ENCODE data around the gene LRSAM1. TPM values are rescaled to one million over a fixed set of nuclear protein-coding genes. Genes with fewer than 3 reads are reported as not detected.
A peak's percentile ranks its signal among the peaks of the same experiment; 100 is the strongest.

Gene LRSAM1
- total and polyA plus RNA-seq, 7 donors: 6.9 to 54.0 (median 17.9) TPM

- Histone ChIP-seq H3K9me3 (peaks cover 0 to 6% (median 4%) of the 10 kb centered on the region in 4 donors), H3K36me3 (peaks cover 9 to 60% (median 30%) of the 10 kb centered on the region in 4 donors), H3K4me1 (peaks cover 0 to 73% (median 54%) of the 10 kb centered on the region in 4 donors), H3K4me3 (no peak overlapping the region), H3K27me3 (no peaks in the 10 kb centered on the region), H3K27ac (peak overlapping the region in 2 of 4 donors; percentile 73 to 80)
- TF ChIP-seq POLR2A (IDR thresholded peaks at IDR 0.05): no peak
- no peak for TF ChIP-seq CTCF (IDR thresholded peaks at IDR 0.05)
- DNase-seq: no peak
- WGBS, 2 donors: 87 to 92% methylated on average over 30 of the region's 30 CpGs
- intact Hi-C loops (cut with DNase I): no loop called here
Measured at GRCh38 chr9:127526655-127527559, 75.6 kb downstream of the LRSAM1 start.

GRCh38 chr9:127527560-127528268 lies 76.4 kb downstream of the LRSAM1 start:
- intact Hi-C loops (cut with DNase I): no loop called here
- peak overlapping the region in 3 of 4 donors; percentile 60 to 80 (median 73) for H3K27ac ChIP-seq
- peaks cover 0 to 65% (median 46%) of the 10 kb centered on the region in 4 donors for H3K4me1 ChIP-seq
- WGBS, 2 donors: 88 to 93% methylated on average over 17 of the region's 17 CpGs
- no peak for DNase-seq
- H3K4me3 ChIP-seq: no peak overlapping the region
- H3K27me3 ChIP-seq: no peaks in the 10 kb centered on the region
- no peak for TF ChIP-seq POLR2AphosphoS5 (IDR thresholded peaks at IDR 0.05)
- no peak for TF ChIP-seq CTCF (IDR thresholded peaks at IDR 0.05)
- TF ChIP-seq POLR2A (IDR thresholded peaks at IDR 0.05): no peak
- no peak for TF ChIP-seq EP300 (IDR thresholded peaks at IDR 0.05)
- H3K9me3 ChIP-seq: peaks cover 0 to 6% (median 4%) of the 10 kb centered on the region in 4 donors
- peaks cover 9 to 53% (median 30%) of the 10 kb centered on the region in 4 donors for H3K36me3 ChIP-seq

- intact Hi-C loops (cut with DNase I): no loop called here
Measured at GRCh38 chr9:127528422-127529251, 77.3 kb downstream of the LRSAM1 start.

More at GRCh38 chr9:127528422-127529251, 77.3 kb downstream of the LRSAM1 start:
- 71 to 83% methylated on average over 15 of the region's 15 CpGs for WGBS, 2 donors
- Histone ChIP-seq H3K36me3 (peaks cover 4 to 46% (median 26%) of the 10 kb centered on the region in 4 donors), H3K27me3 (no peaks in the 10 kb centered on the region), H3K4me1 (peaks cover 0 to 61% (median 44%) of the 10 kb centered on the region in 4 donors), H3K4me3 (no peak overlapping the region), H3K27ac (peak overlapping the region; percentile 38 to 80 (median 66)), H3K9me3 (peaks cover 0 to 6% (median 2%) of the 10 kb centered on the region in 4 donors)
- TF ChIP-seq POLR2A (IDR thresholded peaks at IDR 0.05) (no peak), EP300 (IDR thresholded peaks at IDR 0.05) (no peak), CTCF (IDR thresholded peaks at IDR 0.05) (no peak), POLR2AphosphoS5 (IDR thresholded peaks at IDR 0.05) (no peak)
- no peak for DNase-seq
